Stimulated activated naive CD8-positive, alpha-beta T cell treated with anti-CD3 and anti-CD28 coated beads, Interleukin-15, Interleukin-2, amounts not matched to agents 100 U/mL and 50 U/mL, for 24 hours (primary cell): ENCODE measurements around the gene MLANA.

Source experiments
- ATAC-seq: fragments of 150-1000 bp; cut with Tn5 transposase; one replicate; pipeline ENCODE4 v1.10.0; 2021
- DNase-seq: peaks from one replicate; pipeline ENCODE4 v3.0.0; 2021

Gene MLANA, protein sequence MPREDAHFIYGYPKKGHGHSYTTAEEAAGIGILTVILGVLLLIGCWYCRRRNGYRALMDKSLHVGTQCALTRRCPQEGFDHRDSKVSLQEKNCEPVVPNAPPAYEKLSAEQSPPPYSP

DNA sequence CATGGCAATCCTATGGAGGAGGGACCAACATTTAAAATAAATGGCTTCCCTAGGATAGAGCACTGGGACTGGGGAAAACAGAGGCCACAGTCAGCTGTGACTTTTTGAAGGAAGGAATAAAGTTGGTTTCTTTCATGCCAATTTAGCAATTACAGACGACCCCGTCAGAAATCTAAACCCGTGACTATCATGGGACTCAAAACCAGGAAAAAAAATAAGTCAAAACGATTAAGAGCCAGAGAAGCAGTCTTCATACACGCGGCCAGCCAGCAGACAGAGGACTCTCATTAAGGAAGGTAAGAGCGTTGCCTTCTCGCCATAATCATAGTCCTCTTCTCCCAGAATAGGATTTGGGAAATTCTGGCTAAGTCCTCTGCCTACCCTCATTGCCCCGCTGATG lies at the start of gene MLANA:
TSS of gene MLANA (plus strand) at position 249 of the 400 bp plus-strand sequence. CDS start 1,586 bp downstream, outside the sequence.
- no peak for ATAC-seq
- DNase-seq = no peak

DNA sequence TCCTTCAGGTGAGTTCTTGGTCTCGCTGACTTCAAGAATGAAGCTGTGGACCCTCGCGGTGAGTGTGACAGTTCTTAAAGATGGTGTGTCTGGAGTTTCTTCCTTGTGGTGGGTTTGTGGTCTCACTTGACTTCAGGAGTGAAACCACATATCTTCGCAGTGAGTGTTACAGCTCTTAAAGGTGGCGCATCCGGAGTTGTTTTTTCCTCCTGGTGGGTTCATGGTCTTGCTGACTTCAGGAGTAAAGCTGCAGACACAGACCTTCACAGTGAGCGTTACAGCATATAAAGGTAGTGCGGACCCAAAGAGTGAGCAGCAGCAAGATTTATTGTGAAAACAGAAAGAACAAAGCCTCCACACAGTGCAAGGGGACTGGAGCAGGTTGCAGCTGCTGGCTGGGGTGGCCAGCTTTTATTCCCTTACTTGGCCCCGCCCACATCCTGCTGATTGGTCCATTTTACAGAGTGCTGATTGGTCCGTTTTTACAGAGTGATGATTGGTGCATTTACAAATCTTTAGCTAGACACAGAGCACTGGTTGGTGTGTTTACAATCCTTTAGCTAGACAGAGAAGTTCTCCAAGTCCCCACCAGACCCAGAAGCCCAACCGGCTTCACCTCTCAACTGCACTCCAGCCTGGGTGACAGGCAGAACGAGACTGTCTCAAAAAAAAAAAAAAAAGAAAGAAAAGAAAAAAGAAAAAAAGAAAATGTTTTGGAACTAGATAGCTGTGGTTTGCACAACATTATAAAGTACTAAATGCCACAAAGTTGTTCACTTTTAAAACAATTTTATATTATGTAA lies 48.7 kb upstream of the MLANA start:
- ATAC-seq = peak; percentile 71
- DNase-seq = peak; percentile 56

DNA sequence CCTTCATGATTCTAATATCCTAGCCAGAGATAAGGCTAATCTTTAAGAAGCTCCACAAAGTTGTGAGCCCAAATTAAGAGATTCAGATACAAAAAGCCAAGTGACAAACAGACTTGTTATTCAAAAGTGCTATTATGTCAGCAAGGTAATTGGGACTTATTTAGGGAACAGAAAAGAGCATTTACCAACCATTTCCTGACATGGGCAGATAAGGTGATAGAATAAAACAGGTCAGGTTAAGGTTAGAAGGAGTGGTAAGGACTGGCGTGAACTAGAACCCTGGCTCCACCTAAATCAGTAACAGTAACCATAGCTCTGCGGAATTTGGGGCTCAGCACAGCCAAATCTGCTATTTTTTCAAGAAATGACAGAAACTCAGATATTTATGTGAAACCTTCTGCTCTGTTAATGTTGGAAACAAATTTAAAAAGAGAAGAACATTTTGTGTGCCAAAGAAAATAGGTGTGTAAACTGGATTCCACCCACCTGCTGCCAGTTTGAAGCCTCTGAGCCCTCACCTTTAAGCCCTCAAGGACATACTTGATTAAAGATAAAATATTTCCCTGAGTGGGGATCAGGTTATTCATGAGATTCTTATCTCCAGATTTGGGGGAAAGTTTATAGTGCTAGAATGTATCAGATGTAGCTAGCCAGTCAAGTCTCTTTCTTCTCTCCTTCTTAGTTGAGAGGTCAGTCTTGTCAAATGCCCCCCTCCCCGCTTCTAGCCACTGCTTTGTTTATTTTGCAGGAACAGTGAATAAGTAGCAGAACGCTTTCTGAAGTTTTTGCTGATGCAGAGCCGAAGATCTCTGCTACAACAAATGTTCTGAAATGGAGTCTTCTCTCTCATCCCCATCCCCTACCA lies 47.5 kb upstream of the MLANA start:
- no peak for DNase-seq
- no peak for ATAC-seq

DNA sequence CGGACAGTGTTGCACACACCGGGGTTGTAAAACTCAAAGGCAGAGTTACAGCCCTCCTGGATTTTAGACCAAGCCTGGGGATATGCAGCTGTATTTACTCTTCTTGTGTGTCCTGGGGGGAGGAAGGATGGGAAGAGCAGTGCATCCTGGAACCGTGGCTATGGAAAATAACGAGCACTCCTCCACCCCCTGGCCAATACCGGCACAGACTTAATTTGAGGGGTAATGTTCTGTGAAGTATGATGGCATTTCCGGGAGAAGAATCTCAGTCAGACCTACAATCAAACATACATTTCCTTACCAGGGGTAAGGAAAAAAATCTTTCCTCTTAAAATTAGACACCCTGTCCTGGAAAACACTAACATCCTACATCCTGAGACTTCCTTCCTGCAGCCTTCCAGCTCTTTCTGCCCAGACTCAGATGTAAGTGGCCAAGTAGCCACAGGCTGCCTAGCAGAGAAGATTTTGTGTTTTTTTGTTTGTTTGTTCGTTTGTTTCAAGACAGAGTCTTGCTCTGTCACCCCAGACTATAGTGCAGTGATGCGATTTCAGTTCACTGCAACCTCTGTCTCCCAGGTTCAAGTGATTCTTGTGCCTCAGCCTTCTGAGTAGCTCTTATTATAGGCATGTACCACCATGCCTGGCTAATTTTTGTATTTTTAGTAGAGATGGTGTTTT lies 46.8 kb upstream of the MLANA start:
- ATAC-seq = no peak
- DNase-seq = no peak

DNA sequence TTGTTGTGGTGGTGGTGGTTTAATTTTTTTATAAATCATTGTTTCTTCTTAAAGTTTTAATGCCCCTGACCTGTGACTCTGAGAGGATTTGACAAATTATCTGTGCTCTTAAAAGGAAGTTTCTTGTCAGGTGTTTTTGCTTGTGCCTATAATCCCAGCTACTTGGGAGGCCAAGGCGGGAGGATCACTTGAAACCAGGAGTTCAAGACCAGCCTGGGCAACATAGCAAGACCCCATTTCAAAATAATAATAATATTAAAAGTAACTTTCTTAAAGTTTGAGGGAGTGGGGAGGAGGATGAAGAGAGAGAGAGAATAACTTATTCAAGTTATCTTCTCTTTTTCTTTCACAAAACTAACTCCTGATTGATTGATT lies 45.5 kb upstream of the MLANA start:
- ATAC-seq = no peak
- no peak for DNase-seq

DNA sequence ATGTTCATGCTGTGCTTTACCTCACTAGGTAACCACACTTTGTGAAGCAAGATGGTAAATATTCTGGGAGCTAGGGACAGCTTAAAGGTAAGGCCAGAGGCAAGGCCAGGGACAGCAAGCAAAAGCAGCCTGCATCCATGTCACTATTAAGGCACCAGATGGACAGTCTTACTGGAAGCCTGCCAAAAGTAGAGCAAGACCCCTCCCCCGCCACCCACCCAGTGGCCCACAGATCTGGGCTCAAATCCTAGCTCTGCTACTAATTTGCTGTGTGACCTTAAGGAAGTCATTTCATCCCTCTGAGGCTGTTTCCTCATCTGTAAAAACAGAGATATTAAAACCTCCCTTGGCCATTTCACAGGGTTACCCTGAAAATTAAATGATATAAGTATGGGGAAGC lies 44.6 kb upstream of the MLANA start:
- ATAC-seq = no peak

DNA sequence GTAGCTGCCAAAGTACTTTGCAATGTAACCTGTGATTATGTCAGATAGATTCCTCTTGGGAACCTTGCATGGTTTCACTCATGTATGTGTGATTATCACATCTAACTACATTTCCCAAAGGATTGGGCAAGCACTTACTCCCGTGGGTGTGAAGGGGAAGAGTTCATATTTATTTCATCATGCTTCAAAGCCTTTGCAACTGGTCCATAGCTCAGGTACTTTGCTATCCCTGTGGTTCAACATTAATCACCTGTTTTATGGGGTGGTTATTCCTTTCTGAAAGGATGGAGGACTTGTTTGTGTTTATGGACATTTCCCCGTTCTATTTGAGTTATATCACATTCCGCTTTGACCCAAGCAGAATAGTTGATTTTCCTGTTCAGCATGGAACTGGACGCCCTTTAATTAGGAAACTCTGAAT lies 44.2 kb upstream of the MLANA start:
- ATAC-seq = no peak
- no peak for DNase-seq

More for the DNA sequence above, 44.6 kb upstream of the MLANA start:
- DNase-seq = no peak

DNA sequence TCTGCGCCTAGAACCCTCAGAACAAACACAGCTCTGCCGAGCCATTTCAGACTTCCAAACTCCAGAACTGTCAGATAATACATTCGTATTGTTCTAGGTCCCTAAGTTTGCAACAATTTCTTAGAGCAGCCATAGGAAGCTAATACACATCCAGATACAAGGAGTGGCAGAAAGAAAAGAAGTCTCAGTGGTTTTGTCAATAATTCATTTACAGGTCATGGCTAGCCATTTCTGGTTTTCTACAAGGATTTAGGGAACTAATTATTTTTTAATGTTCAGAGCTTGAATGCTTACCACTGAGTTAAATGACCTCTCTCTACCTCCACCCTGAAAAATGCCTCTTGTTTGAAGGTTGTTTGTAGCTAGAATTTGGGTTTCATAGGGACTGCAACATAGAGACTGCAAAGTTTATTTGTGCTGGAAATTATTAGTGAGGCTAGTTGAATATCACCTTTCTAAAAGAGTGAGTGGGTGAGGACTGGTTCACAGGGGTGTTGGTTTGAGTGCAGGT lies 42.3 kb upstream of the MLANA start:
- DNase-seq (no peak), ATAC-seq (no peak)

DNA sequence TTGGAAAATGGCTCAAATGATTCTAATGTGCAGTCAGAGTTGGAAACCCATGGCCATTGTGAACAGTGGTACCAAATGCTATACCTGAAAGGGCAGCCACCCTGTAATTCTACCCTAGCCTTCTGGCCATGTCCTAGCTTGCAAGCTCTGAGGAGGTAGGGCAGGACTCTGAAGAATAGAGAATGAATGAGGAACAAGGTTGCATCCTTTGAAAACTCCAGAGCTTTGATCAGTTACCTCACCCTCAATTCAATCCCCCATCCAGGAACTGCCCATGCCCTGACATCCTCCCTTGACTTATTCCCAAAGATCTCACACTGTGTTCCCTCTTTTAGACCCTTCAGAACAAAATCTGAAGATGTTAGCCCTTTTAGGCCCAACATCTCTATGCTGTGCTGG lies 40.0 kb upstream of the MLANA start:
- ATAC-seq (no peak), DNase-seq (no peak)

DNA sequence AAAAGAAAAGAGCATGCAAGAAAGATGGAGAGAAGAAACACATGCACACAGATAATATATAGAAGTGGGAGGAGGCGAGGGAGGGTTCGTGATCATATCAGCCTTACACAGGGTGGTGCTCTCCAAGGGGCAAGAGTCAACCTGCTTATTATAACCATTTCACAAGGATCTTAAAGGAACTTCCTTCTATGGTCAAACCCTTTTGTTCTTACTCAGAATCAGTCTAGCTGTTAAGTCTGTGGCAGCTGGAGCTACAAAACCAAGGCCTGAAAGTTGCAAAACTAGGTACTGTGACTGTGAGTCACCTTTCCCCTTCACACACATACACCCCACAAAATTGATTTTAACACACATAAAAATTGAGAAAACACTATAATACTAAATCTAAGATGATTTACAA lies 39.2 kb upstream of the MLANA start:
- DNase-seq = peak; percentile 33
- ATAC-seq = peak; percentile 92

DNA sequence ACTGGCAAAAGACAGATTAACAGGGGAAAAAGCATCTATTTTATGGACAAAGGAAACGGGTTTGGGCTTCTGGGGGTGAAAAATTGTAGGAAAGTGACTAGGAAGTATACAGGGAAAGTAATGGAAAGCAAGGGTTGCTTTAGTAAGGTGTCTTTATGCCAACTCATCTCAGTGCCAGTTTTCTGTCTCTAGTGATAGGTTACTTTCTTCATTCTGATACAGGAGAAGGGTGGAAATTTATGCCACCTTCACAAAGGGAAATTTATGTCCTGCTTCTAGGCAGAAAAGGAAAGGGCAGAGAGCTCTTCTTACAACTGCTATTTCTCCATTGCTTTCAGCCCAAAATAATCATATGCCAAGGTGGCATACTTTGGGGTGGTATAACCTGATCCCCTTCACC lies 37.7 kb upstream of the MLANA start:
- ATAC-seq (no peak), DNase-seq (no peak)

DNA sequence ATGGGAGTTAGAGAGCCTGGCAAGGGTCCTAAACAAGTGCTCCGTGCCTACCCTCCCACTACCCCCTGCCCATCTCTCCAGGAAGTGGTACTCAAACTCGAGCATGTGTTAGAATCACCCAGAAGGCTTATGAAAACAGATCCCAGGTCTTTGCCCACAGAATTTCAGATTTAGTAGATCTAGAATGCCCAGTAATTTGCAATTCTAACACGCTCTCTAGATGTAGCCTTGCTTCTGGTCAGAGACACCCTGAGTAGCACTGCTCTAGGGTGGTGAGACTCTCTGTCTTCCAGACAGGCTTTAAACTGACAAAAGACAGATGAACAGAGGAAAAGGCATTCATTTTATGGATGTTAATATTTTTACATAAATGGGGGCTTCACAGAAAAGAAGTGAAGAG lies 37.1 kb upstream of the MLANA start:
- ATAC-seq (no peak), DNase-seq (no peak)

DNA sequence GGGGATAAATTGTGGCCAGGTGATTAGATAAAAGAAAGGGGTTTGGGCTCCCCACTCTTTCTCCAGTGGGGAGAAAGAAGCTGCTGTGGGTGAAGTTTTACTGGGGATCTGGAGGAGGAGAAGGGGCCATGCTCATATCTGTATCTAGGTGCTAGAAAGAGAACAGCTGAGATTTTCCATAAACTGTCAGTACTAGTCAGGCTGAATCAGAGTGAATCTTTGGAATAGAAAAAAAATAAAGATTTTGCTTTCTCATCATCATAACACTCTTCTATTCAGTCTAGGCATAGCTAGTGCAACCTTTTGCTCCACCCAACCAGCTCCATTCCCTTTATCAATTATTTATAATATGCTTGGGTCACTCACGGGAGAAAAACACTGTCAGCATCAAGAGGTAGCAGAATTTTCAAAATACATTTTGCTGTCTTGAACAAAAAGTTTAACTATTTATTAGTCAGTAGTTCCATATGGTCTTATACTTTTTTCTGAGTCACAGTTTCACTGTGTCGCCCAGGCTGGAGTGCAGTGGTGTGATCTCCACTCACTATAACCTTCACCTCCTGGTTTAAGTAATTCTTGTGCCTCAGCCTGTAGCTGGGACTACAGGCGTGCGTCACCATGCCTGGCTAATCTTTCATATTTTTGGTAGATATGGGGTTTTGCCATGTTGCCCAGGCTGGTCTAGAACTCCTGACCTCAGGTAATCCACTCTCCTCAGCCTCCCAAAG lies 36.5 kb upstream of the MLANA start:
- no peak for DNase-seq
- ATAC-seq = peak; percentile 66

DNA sequence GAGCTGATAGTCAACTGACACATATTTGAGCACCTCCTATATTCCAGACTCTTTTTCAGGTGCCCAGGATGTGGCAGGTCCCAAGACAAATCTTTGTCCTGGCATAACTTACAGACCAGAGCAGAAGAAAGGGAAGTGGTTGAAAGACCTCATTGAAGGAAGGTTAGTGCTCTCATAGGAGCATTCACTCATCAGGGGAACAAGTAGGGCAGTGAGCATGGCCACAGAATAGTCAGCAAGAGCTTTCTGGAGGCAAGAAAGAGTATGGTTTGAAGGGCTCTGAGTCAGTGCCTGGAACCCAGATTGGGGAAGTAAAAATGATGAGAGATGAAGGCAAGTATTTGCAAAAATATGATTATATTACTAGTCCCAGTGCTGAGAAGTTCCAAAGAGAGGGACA lies 32.8 kb upstream of the MLANA start:
- DNase-seq = no peak
- no peak for ATAC-seq

DNA sequence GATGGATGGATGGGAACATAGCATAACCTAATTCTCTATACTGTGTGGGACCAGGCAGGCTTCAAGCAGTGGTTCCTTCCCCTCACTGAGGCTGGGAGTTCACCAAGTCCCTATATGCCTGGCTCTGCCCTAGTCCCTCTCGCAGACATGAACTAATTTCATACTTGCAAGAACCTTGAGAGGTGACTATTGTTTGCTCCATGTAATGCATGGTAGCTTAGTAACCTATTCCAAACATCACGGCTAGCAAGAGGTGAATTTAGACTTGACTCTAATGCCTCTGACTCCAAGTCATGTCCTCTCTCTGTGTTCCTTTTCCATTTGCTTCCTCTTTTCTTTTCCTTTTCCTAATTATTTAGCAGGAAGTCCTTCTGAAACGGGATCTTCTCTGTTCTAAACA lies 31.9 kb upstream of the MLANA start:
- DNase-seq = no peak
- ATAC-seq = no peak

DNA sequence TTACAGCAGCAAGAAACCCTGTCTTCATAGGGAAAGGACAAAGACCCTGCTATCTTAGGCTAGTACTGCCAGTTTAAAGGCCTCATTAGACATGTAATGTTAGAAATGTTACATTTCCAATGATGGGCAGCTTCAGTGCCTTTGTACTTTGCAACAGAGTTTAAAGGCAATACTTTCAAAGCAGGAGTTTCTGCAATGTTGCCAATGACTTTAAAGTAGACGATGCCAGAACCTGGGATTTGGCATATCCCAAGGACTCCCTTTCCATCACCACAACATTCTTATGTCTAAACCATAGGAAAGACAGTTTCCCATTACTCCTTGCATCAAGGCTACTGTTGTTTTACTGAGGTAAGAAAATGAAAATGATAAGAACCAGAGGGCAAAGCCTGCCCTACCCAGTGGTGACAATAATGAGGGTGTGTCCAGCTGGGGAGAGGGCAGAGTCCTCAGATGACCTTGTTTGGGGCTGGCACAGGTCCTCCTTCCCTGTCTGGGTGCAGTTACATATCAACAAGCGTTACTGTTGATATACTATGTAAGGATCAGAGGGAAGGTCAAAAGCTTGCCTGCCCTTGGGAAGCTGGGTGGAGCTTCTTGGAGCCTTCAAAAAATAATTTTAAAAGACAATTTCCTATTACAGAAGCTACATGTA lies 27.5 kb upstream of the MLANA start:
- no peak for DNase-seq
- no peak for ATAC-seq

DNA sequence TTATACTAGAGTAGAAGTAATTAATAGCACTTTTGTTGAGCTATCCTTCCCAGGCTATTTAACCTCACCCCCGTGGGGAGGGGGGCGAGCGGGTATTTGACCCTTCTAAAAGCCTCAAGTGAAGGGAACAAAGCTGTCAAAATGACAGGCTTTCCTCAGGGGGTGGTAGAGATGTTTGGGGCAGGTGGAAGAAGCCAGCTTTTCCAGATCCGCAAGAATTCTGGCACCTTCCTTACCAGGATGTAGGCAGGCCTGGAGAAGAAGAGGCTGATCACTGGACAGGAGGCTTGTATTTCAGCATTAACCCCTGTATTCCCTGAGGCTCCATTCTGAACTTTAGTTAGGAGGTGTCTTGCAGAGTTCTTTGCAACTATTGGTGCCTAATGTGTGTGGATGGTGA lies 26.2 kb upstream of the MLANA start:
- no peak for DNase-seq
- ATAC-seq = no peak

DNA sequence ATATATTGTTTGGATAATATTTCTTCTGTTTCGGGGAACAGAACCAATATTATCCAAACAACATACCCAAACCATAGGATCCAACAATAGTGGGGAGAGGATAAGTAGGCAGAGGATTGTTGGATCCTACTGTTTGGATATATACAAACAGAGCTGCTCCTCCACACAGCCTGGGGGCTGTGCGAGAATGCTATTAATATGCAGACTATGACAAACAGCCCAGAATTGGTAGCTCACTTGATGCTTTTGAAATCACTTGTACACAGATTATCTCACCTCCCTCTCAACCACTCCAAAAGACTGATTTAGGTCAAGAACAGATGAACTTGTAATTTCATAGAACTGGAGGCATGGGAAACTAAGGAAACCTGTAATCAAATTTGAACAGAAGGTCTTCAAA lies 24.4 kb upstream of the MLANA start:
- ATAC-seq (no peak), DNase-seq (no peak)

DNA sequence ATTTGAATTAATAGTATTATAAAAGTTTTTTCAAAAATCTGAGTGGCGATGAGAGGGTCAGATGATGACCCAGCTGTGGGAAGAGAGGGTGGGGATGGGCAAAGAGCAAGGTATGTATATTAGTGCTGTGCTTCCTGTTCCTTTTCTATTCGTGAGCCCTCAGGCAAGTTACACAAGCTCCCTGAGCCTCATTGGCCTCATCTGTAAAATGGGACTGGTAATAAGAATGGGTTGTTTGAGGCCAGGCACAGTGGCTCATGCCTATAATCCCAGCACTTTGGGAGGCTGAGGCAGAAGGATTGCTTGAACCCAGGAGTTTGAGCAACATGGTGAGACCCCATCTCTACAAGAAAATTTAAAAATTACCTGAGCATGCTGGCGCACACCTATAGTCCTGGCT lies 24.0 kb upstream of the MLANA start:
- ATAC-seq (no peak), DNase-seq (no peak)

DNA sequence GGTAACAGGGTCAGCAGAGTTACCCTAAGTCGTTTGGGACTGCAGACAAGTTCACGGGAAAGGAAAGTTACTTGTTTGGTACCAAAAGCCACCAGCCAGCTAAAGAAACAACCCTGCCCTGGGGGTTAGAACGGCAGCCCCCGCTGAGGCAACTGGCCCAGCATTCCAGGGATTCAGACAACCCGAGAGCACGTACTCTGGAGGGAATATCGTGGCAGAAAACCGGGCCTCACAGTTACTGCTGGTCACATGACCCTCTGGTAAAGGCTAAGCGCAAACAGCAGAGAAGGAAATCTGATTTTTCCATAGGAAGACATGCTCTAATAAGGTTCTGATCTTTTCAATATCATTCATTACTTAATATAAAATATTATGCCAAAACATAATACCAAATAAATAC lies 22.5 kb upstream of the MLANA start:
- DNase-seq (no peak), ATAC-seq (no peak)

DNA sequence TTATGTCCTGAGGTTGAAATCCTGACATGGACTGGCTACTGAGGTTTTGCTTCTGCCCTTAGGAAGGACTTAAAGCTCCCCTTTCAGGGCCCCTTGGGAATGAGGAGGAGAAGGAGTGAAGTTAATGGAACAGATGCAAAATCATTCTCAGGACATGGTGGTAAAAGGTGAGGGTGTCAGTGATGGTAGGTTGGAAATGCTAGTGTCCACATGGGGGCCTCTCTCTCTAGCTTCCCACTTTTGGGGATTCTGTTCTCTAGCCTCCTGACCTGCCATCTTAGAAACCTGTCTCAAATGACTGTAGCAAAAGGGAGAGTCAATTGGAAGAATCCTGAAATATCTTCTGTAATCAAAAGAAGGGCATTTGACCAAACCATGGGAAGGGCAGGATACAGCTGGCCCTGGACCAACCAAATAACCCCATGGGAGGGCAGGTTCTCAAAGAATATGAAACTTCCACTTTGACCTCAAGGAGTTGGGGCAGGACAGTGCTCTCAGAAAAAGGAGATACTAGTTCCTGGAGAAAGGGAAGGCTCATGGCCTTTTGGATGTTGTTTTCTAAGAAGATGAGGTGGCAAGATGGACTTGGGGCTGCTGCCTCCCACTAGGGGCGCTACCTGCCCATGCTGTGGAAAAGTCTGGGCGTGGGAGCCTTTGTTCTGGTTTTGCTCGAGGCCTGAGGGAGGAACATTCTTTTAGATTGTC lies 21.2 kb upstream of the MLANA start:
- DNase-seq (peak; percentile 40), ATAC-seq (peak; percentile 32)
